ENCODE measurements around the gene SUSD3.

Gene SUSD3

GRCh38 chr9:93089481-93089991 is 31.0 kb downstream of the SUSD3 start:
- no peak overlapping the region for H3K27ac ChIP-seq (ENCODE audit: low read depth, low read length)
- H3K9me3 ChIP-seq (ENCODE audit: insufficient read depth, low read depth, low read length): no peaks in the 10 kb centered on the region
- H3K9ac ChIP-seq (ENCODE audit: low read depth, low read length): no peak overlapping the region
- H3K4me3 ChIP-seq (ENCODE audit: low read length): no peak overlapping the region
- 95% methylated on average over 12 of the region's 12 CpGs for WGBS
- no peaks in the 10 kb centered on the region for H3K27me3 ChIP-seq (ENCODE audit: insufficient read depth, low read length)
- H3K4me1 ChIP-seq (ENCODE audit: insufficient read depth, low read length): no peaks in the 10 kb centered on the region
- no peaks in the 10 kb centered on the region for H3K36me3 ChIP-seq (ENCODE audit: insufficient read depth, low read length)

GRCh38 chr9:93090091-93090655 is 31.7 kb downstream of the SUSD3 start:
- Histone ChIP-seq H3K36me3 (ENCODE audit: insufficient read depth, low read length) (no peaks in the 10 kb centered on the region), H3K4me1 (ENCODE audit: insufficient read depth, low read length) (0 out of 2 replicates have a peak, but pooled peaks cover 4% of the 10 kb centered on the region)

GRCh38 chr9:93091056-93091452 is 32.6 kb downstream of the SUSD3 start:
- 0 out of 2 replicates have a peak, but pooled peaks cover 4% of the 10 kb centered on the region for H3K4me1 ChIP-seq (ENCODE audit: insufficient read depth, low read length)
- no peaks in the 10 kb centered on the region for H3K27me3 ChIP-seq (ENCODE audit: insufficient read depth, low read length)
- H3K9ac ChIP-seq (ENCODE audit: low read depth, low read length): no peak overlapping the region
- no peak overlapping the region for H3K27ac ChIP-seq (ENCODE audit: low read depth, low read length)
- no peak overlapping the region for H3K4me3 ChIP-seq (ENCODE audit: low read length)
- 94% methylated on average over 4 of the region's 4 CpGs for WGBS
- no peaks in the 10 kb centered on the region for H3K9me3 ChIP-seq (ENCODE audit: insufficient read depth, low read depth, low read length)
- no peaks in the 10 kb centered on the region for H3K36me3 ChIP-seq (ENCODE audit: insufficient read depth, low read length)

More at GRCh38 chr9:93090091-93090655, 31.7 kb downstream of the SUSD3 start:
- H3K27me3 ChIP-seq (ENCODE audit: insufficient read depth, low read length): no peaks in the 10 kb centered on the region
- H3K4me3 ChIP-seq (ENCODE audit: low read length): no peak overlapping the region
- no peak overlapping the region for H3K9ac ChIP-seq (ENCODE audit: low read depth, low read length)
- H3K27ac ChIP-seq (ENCODE audit: low read depth, low read length): no peak overlapping the region
- no peaks in the 10 kb centered on the region for H3K9me3 ChIP-seq (ENCODE audit: insufficient read depth, low read depth, low read length)
- 95% methylated on average over 8 of the region's 8 CpGs for WGBS

- 0 out of 2 replicates have a peak, but pooled peaks cover 4% of the 10 kb centered on the region for H3K4me1 ChIP-seq (ENCODE audit: insufficient read depth, low read length)
- no peaks in the 10 kb centered on the region; the same call in 1 of the 2 replicates for H3K27me3 ChIP-seq (ENCODE audit: insufficient read depth, low read length)
- H3K27ac ChIP-seq (ENCODE audit: low read depth, low read length): no peak overlapping the region
- no peak overlapping the region for H3K4me3 ChIP-seq (ENCODE audit: low read length)
- H3K9ac ChIP-seq (ENCODE audit: low read depth, low read length): no peak overlapping the region
- no peaks in the 10 kb centered on the region for H3K36me3 ChIP-seq (ENCODE audit: insufficient read depth, low read length)
- no peaks in the 10 kb centered on the region for H3K9me3 ChIP-seq (ENCODE audit: insufficient read depth, low read depth, low read length)
- 84% methylated on average over 3 of the region's 3 CpGs for WGBS
Observed at GRCh38 chr9:93091453-93092081, 33.1 kb downstream of the SUSD3 start.

GRCh38 chr9:93092251-93092991 is 33.9 kb downstream of the SUSD3 start:
- Histone ChIP-seq H3K36me3 (ENCODE audit: insufficient read depth, low read length) (no peaks in the 10 kb centered on the region), H3K9me3 (ENCODE audit: insufficient read depth, low read depth, low read length) (no peaks in the 10 kb centered on the region), H3K27me3 (ENCODE audit: insufficient read depth, low read length) (peaks cover 8% of the 10 kb centered on the region; the same call in 1 of the 2 replicates), H3K4me3 (ENCODE audit: low read length) (no peak overlapping the region), H3K27ac (ENCODE audit: low read depth, low read length) (no peak overlapping the region), H3K9ac (ENCODE audit: low read depth, low read length) (no peak overlapping the region), H3K4me1 (ENCODE audit: insufficient read depth, low read length) (0 out of 2 replicates have a peak, but pooled peaks cover 4% of the 10 kb centered on the region)
- WGBS: 84% methylated on average over 7 of the region's 7 CpGs

GRCh38 chr9:93093127-93093876 is 34.8 kb downstream of the SUSD3 start:
- no peak overlapping the region for H3K4me3 ChIP-seq (ENCODE audit: low read length)
- H3K4me1 ChIP-seq (ENCODE audit: insufficient read depth, low read length): 0 out of 2 replicates have a peak, but pooled peaks cover 4% of the 10 kb centered on the region
- H3K27me3 ChIP-seq (ENCODE audit: insufficient read depth, low read length): peaks cover 9% of the 10 kb centered on the region; the same call in 1 of the 2 replicates
- no peak overlapping the region for H3K9ac ChIP-seq (ENCODE audit: low read depth, low read length)
- H3K36me3 ChIP-seq (ENCODE audit: insufficient read depth, low read length): no peaks in the 10 kb centered on the region
- no peaks in the 10 kb centered on the region for H3K9me3 ChIP-seq (ENCODE audit: insufficient read depth, low read depth, low read length)
- H3K27ac ChIP-seq (ENCODE audit: low read depth, low read length): no peak overlapping the region
- WGBS: 90% methylated on average over 11 of the region's 11 CpGs

- 0 out of 2 replicates have a peak, but pooled peaks cover 4% of the 10 kb centered on the region for H3K4me1 ChIP-seq (ENCODE audit: insufficient read depth, low read length)
- H3K27me3 ChIP-seq (ENCODE audit: insufficient read depth, low read length): peaks cover 9% of the 10 kb centered on the region; the same call in 1 of the 2 replicates
- 73% methylated on average over 7 of the region's 7 CpGs for WGBS
- no peak overlapping the region for H3K4me3 ChIP-seq (ENCODE audit: low read length)
- H3K36me3 ChIP-seq (ENCODE audit: insufficient read depth, low read length): no peaks in the 10 kb centered on the region
- no peaks in the 10 kb centered on the region for H3K9me3 ChIP-seq (ENCODE audit: insufficient read depth, low read depth, low read length)
- H3K27ac ChIP-seq (ENCODE audit: low read depth, low read length): no peak overlapping the region
- H3K9ac ChIP-seq (ENCODE audit: low read depth, low read length): no peak overlapping the region
Observed at GRCh38 chr9:93093877-93094657, 35.6 kb downstream of the SUSD3 start.

- peak overlapping the region; percentile 70 for H3K9ac ChIP-seq (ENCODE audit: low read depth, low read length)
- peak overlapping the region; percentile 83 for H3K27ac ChIP-seq (ENCODE audit: low read depth, low read length)
- H3K4me3 ChIP-seq (ENCODE audit: low read length): peak overlapping the region; percentile 61
- no peaks in the 10 kb centered on the region for H3K9me3 ChIP-seq (ENCODE audit: insufficient read depth, low read depth, low read length)
- peaks cover 9% of the 10 kb centered on the region; the same call in 1 of the 2 replicates for H3K27me3 ChIP-seq (ENCODE audit: insufficient read depth, low read length)
- WGBS: 75% methylated on average over 11 of the region's 11 CpGs
- 0 out of 2 replicates have a peak, but pooled peaks cover 4% of the 10 kb centered on the region for H3K4me1 ChIP-seq (ENCODE audit: insufficient read depth, low read length)
- H3K36me3 ChIP-seq (ENCODE audit: insufficient read depth, low read length): no peaks in the 10 kb centered on the region
Observed at GRCh38 chr9:93094658-93095204, 36.2 kb downstream of the SUSD3 start.

GRCh38 chr9:93095205-93096130 is 37.0 kb downstream of the SUSD3 start:
- 6% methylated on average over 92 of the region's 95 CpGs for WGBS

More at GRCh38 chr9:93095205-93096130, 37.0 kb downstream of the SUSD3 start:
- Histone ChIP-seq H3K4me3 (ENCODE audit: low read length) (peak overlapping the region; percentile 88), H3K9ac (ENCODE audit: low read depth, low read length) (peak overlapping the region; percentile 70), H3K36me3 (ENCODE audit: insufficient read depth, low read length) (no peaks in the 10 kb centered on the region), H3K27me3 (ENCODE audit: insufficient read depth, low read length) (peaks cover 9% of the 10 kb centered on the region; the same call in 1 of the 2 replicates), H3K27ac (ENCODE audit: low read depth, low read length) (peak overlapping the region; percentile 83), H3K9me3 (ENCODE audit: insufficient read depth, low read depth, low read length) (no peaks in the 10 kb centered on the region), H3K4me1 (ENCODE audit: insufficient read depth, low read length) (0 out of 2 replicates have a peak, but pooled peaks cover 4% of the 10 kb centered on the region)
